HepG2 (cell line): Measurements from ENCODE around the gene PDLIM4. TPM values are rescaled to one million over a fixed set of nuclear protein-coding genes. Genes with fewer than 3 reads are reported as not detected.
A peak's percentile ranks its signal among the peaks of the same experiment; 100 is the strongest.

ENCODE experiments used
- ARID2 ChIP-seq: sonication (generic); formaldehyde crosslinking; IDR thresholded peaks from 2 replicates; pipeline ENCODE4 v1.8.1; 2022; ENCODE audit warnings: mild to moderate bottlenecking, missing genetic modification reagents, borderline replicate concordance
- ASH2L ChIP-seq: fragments of 300-600, 200-600 bp; sonication (generic); IDR thresholded peaks from 2 replicates; pipeline ENCODE4 v1.7.0; 2017; ENCODE audit warnings: low read depth, mild to moderate bottlenecking, moderate library complexity, mixed read lengths, low read length; ENCODE audit not compliant: insufficient read length
- KDM5B ChIP-seq: sonication (generic); formaldehyde crosslinking; IDR thresholded peaks from 2 replicates; pipeline ENCODE4 v1.4.0; 2020; ENCODE audit warnings: missing genetic modification reagents, mild to moderate bottlenecking, borderline replicate concordance
- MZF1 ChIP-seq: sonication (generic); formaldehyde crosslinking; IDR thresholded peaks from 2 replicates; pipeline ENCODE4 v1.8.1; 2023; ENCODE audit warnings: mild to moderate bottlenecking, missing genetic modification reagents, borderline replicate concordance
- REXO4 ChIP-seq: sonication (generic); formaldehyde crosslinking; IDR thresholded peaks from 2 replicates; pipeline ENCODE4 v1.8.0; 2022; ENCODE audit warnings: missing genetic modification reagents, mild to moderate bottlenecking, borderline replicate concordance
- RFX3 ChIP-seq: IDR thresholded peaks from 2 replicates; pipeline ENCODE4 v1.6.1; 2016; ENCODE audit warnings: missing biosample characterization, missing genetic modification reagents
- SMARCC2 ChIP-seq: fragments of 450-650 bp; IDR thresholded peaks from 2 replicates; pipeline ENCODE4 v1.6.1; 2017; ENCODE audit warnings: antibody characterized with exemption, mild to moderate bottlenecking
- TCF7 ChIP-seq: sonication (generic); IDR thresholded peaks from 2 replicates; pipeline ENCODE4 v1.6.1; 2016; ENCODE audit warnings: antibody characterized with exemption, low read depth
- TFAP4 ChIP-seq: sonication (generic); IDR thresholded peaks from 2 replicates; pipeline ENCODE4 v1.6.1; 2016; ENCODE audit warnings: low read depth, borderline replicate concordance
- THAP11 ChIP-seq: IDR thresholded peaks from 2 replicates; pipeline ENCODE4 v1.6.1; 2016; ENCODE audit warnings: missing biosample characterization, missing genetic modification reagents
- YEATS4 ChIP-seq: sonication (generic); formaldehyde crosslinking; IDR thresholded peaks from 2 replicates; pipeline ENCODE4 v1.4.0; 2020; ENCODE audit warnings: missing genetic modification reagents, borderline replicate concordance
- ZBTB10 ChIP-seq: sonication (generic); formaldehyde crosslinking; IDR thresholded peaks from 2 replicates; pipeline ENCODE4 v1.4.0; 2020; ENCODE audit warnings: missing genetic modification reagents, borderline replicate concordance
- ZBTB8A ChIP-seq: sonication (generic); formaldehyde crosslinking; IDR thresholded peaks from 2 replicates; pipeline ENCODE4 v1.4.0; 2020; ENCODE audit warnings: mild to moderate bottlenecking, low read depth, missing genetic modification reagents, borderline replicate concordance
- ZNF709 ChIP-seq: sonication (generic); formaldehyde crosslinking; IDR thresholded peaks from 2 replicates; pipeline ENCODE4 v1.5.0; 2020; ENCODE audit warnings: mild to moderate bottlenecking, missing genetic modification reagents
- polyA plus RNA-seq, 8 experiments: library from polyadenylated mRNA; depleted of rRNA in 3 of 8; stranded (reverse) in 7 of 8; unstranded in 1 of 8; fragments of >200 nt; fragmentation: Illumina TruSeq in 4 of 8; extraction: Trizol in 4 of 8; gene quantifications; 2 replicates each; pipeline versions ENCODE4 v1.2.1 to v1.2.3, GENCODE V29; 2011 to 2016; ENCODE audit warnings: low read depth in 4 of 8, missing spikeins in 1 of 8, mixed read lengths in 1 of 8; ENCODE audit not compliant: insufficient read depth in 1 of 8
- total RNA-seq, 5 experiments: library from RNA; depleted of rRNA; stranded (reverse); fragments of >200 nt; fragmentation: Illumina TruSeq; extraction: Trizol; gene quantifications; 2 replicates each; pipeline ENCODE4 v1.2.3, GENCODE V29; 2016; ENCODE audit warnings: low read depth in 1 of 5
- TF ChIP-seq, protein P1 (sequence below): sonication (generic); formaldehyde crosslinking; conservative IDR thresholded peaks from 2 replicates; pipeline ENCODE4 v1.8.0; 2022; ENCODE audit warnings: mild to moderate bottlenecking, moderate library complexity, missing genetic modification reagents
- TF ChIP-seq, protein P2 (sequence below): sonication (generic); formaldehyde crosslinking; IDR thresholded peaks from 2 replicates; pipeline ENCODE4 v1.4.0; 2020; ENCODE audit warnings: missing genetic modification reagents
- TF ChIP-seq, protein P3 (sequence below): IDR thresholded peaks from 2 replicates; pipeline ENCODE4 v1.6.1; 2018; ENCODE audit warnings: missing genetic modification reagents, mild to moderate bottlenecking, missing compliant biosample characterization
- TF ChIP-seq, protein P4 (sequence below): sonication (generic); formaldehyde crosslinking; IDR thresholded peaks from 2 replicates; pipeline ENCODE4 v1.4.0; 2020; ENCODE audit warnings: low read depth, mild to moderate bottlenecking, missing genetic modification reagents

PDLIM4 gene
- total and polyA plus RNA-seq, 2 of the 13 experiments (the other 11 are each of a cell fraction or from before 2014, with no cell fraction given), result 1.1 to 2.3 TPM

GRCh38 chr5:132227485-132228240 lies 29.8 kb upstream of the PDLIM4 start, which contains the start of gene P4HA2 (continued):
- TF ChIP-seq, protein P1, sequence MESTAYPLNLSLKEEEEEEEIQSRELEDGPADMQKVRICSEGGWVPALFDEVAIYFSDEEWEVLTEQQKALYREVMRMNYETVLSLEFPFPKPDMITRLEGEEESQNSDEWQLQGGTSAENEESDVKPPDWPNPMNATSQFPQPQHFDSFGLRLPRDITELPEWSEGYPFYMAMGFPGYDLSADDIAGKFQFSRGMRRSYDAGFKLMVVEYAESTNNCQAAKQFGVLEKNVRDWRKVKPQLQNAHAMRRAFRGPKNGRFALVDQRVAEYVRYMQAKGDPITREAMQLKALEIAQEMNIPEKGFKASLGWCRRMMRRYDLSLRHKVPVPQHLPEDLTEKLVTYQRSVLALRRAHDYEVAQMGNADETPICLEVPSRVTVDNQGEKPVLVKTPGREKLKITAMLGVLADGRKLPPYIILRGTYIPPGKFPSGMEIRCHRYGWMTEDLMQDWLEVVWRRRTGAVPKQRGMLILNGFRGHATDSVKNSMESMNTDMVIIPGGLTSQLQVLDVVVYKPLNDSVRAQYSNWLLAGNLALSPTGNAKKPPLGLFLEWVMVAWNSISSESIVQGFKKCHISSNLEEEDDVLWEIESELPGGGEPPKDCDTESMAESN (CRISPR knock-in tag), result peak; percentile 71; the same call in 1 of the 2 replicates
- TF ChIP-seq THAP11 (CRISPR knock-in tag) (peak; percentile 35; the same call in 1 of the 2 replicates), ASH2L (peak; percentile 61), ZBTB8A (no peak), MZF1 (CRISPR knock-in tag) (no peak), SMARCC2 (no peak), ARID2 (0 out of 2 replicates have a peak, but pooled peaks have one; percentile 33), TCF7 (no peak), KDM5B (CRISPR knock-in tag) (peak; percentile 63; the same call in 1 of the 2 replicates), ZBTB10 (no peak), ZNF709 (CRISPR knock-in tag) (peak; percentile 70; the same call in 1 of the 2 replicates), REXO4 (peak; percentile 34; the same call in 1 of the 2 replicates), RFX3 (no peak), TFAP4 (peak; percentile 62; the same call in 1 of the 2 replicates), YEATS4 (CRISPR knock-in tag) (peak; percentile 86)
- TF ChIP-seq, protein P2, sequence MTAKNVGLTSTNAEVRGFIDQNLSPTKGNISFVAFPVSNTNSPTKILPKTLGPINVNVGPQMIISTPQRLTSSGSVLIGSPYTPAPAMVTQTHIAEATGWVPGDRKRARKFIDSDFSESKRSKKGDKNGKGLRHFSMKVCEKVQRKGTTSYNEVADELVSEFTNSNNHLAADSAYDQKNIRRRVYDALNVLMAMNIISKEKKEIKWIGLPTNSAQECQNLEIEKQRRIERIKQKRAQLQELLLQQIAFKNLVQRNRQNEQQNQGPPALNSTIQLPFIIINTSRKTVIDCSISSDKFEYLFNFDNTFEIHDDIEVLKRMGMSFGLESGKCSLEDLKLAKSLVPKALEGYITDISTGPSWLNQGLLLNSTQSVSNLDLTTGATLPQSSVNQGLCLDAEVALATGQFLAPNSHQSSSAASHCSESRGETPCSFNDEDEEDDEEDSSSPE, result peak; percentile 57; the same call in 1 of the 2 replicates
- TF ChIP-seq, protein P3, sequence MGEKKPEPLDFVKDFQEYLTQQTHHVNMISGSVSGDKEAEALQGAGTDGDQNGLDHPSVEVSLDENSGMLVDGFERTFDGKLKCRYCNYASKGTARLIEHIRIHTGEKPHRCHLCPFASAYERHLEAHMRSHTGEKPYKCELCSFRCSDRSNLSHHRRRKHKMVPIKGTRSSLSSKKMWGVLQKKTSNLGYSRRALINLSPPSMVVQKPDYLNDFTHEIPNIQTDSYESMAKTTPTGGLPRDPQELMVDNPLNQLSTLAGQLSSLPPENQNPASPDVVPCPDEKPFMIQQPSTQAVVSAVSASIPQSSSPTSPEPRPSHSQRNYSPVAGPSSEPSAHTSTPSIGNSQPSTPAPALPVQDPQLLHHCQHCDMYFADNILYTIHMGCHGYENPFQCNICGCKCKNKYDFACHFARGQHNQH (CRISPR knock-in tag), result peak; percentile 42; the same call in 1 of the 2 replicates
- TF ChIP-seq, protein P4, sequence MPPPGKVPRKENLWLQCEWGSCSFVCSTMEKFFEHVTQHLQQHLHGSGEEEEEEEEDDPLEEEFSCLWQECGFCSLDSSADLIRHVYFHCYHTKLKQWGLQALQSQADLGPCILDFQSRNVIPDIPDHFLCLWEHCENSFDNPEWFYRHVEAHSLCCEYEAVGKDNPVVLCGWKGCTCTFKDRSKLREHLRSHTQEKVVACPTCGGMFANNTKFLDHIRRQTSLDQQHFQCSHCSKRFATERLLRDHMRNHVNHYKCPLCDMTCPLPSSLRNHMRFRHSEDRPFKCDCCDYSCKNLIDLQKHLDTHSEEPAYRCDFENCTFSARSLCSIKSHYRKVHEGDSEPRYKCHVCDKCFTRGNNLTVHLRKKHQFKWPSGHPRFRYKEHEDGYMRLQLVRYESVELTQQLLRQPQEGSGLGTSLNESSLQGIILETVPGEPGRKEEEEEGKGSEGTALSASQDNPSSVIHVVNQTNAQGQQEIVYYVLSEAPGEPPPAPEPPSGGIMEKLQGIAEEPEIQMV (CRISPR knock-in tag), result no peak
